CD4-positive, alpha-beta T cell (primary cell): ENCODE results near the gene NUDT17. TPM values are rescaled to one million over a fixed set of nuclear protein-coding genes. Genes with fewer than 3 reads are reported as not detected.

ENCODE experiments used
- ATAC-seq: fragments of 200-7000 bp; cut with Tn5 transposase; one replicate; pipeline ENCODE4 v1.10.0; 2022; ENCODE audit warnings: mild to moderate bottlenecking; ENCODE audit not compliant: poor library complexity
- CTCF ChIA-PET: fragments of 350-600 bp; sonication (Branson Sonifier 250); formaldehyde crosslinking; loops from one replicate; lab custom pipeline; 2021; ENCODE audit warnings: antibody characterized with exemption, inconsistent platforms; lab: Charles Lee
- POLR2A ChIA-PET: fragments of 350-600 bp; sonication (Branson Sonifier 250); formaldehyde crosslinking; loops from one replicate; lab custom pipeline; 2021; ENCODE audit warnings: antibody characterized with exemption, inconsistent platforms; lab: Charles Lee
- DNase-seq, 14 experiments: peaks; one replicate each; pipeline ENCODE4 v3.0.0-alpha.2; 2013 to 2020; ENCODE audit warnings: mixed read lengths in 2 of 14
- H3K27ac ChIP-seq, 2 donors: one replicate each; pipeline versions ENCODE4 v1.5.1 to v1.7.0; 2013; ENCODE audit warnings: low read length in 2 of 2, low read depth in 1 of 2, mild to moderate bottlenecking in 1 of 2
- H3K27me3 ChIP-seq, 2 experiments: 1 replicate in 1 of 2; 2 replicates in 1 of 2; pipeline versions ENCODE4 v1.6.1 to v1.7.0; 2013; ENCODE audit warnings: low read length in 2 of 2, control low read depth in 1 of 2, mild to moderate bottlenecking in 1 of 2, moderate library complexity in 1 of 2; ENCODE audit not compliant: insufficient read depth in 2 of 2, control insufficient read depth in 1 of 2
- H3K36me3 ChIP-seq: one replicate; pipeline ENCODE4 v1.6.1; 2013; ENCODE audit warnings: low read length, control low read depth; ENCODE audit not compliant: insufficient read depth
- H3K4me1 ChIP-seq: one replicate; pipeline ENCODE4 v1.6.1; 2013; ENCODE audit warnings: low read length, control low read depth; ENCODE audit not compliant: insufficient read depth
- H3K4me3 ChIP-seq: one replicate; pipeline ENCODE4 v1.5.1; 2013; ENCODE audit warnings: mild to moderate bottlenecking, low read length, moderate library complexity
- H3K9me3 ChIP-seq, 2 experiments: 1 replicate in 1 of 2; 2 replicates in 1 of 2; pipeline versions ENCODE4 v1.6.1 to v1.7.0; 2013; ENCODE audit warnings: low read length in 2 of 2, mild to moderate bottlenecking in 2 of 2, control low read depth in 1 of 2, moderate library complexity in 1 of 2; ENCODE audit not compliant: control insufficient read depth in 1 of 2, insufficient read depth in 1 of 2
- H3K27ac Mint-ChIP-seq: one replicate; pipeline ENCODE4 v1.8.0; 2020; ENCODE audit warnings: mixed read lengths
- H3K27me3 Mint-ChIP-seq: one replicate; pipeline ENCODE4 v1.8.0; 2021; ENCODE audit warnings: mixed read lengths
- H3K36me3 Mint-ChIP-seq: one replicate; pipeline ENCODE4 v1.8.0; 2021; ENCODE audit warnings: low read depth, mixed read lengths
- H3K4me1 Mint-ChIP-seq: one replicate; pipeline ENCODE4 v1.8.0; 2021; ENCODE audit warnings: low read depth, mixed read lengths
- H3K4me3 Mint-ChIP-seq: one replicate; pipeline ENCODE4 v1.8.0; 2020; ENCODE audit warnings: mild to moderate bottlenecking, mixed read lengths
- H3K9me3 Mint-ChIP-seq: one replicate; pipeline ENCODE4 v1.8.0; 2020; ENCODE audit warnings: mixed read lengths
- intact Hi-C, 2 experiments: fragments of 100-400 bp; cut with DNase I in 1 of 2; cut with micrococcal nuclease in 1 of 2; formaldehyde crosslinking; loops; one replicate each; pipeline versions ENCODE4 v1.15.1 to v1.9.0; 2023 to 2025; cut with DNase I, micrococcal nuclease
- polyA plus RNA-seq, 2 donors: library from polyadenylated mRNA; unstranded; fragments of 120-200 nt; gene quantifications; one replicate each; pipeline ENCODE4 v1.2.1, GENCODE V29; 2013
- total RNA-seq, 174 experiments: library from RNA in 2 of 174; stranded (reverse) in 2 of 174; gene quantifications; one replicate each; pipeline ENCODE4 v1.2.3 and lab custom pipeline; 2021 to 2026
- TF ChIP-seq, protein P1 (sequence below): fragments of 200-600 bp; IDR thresholded peaks from one replicate; pipeline ENCODE4 v1.8.0; 2022; ENCODE audit warnings: antibody characterized with exemption, mild to moderate bottlenecking

Gene NUDT17, protein sequence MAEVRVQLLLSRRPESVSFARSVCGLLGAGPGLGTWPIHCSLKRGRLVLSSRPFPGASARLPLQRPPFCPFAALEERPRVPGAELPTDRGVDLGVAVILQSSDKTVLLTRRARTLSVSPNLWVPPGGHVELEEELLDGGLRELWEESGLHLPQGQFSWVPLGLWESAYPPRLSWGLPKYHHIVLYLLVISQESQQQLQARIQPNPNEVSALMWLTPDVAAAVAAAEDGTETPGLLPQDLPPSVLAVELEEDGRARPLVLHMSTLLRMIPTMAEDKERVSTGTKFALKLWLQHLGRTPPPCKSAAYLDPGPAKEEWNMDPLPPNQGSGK
- total RNA-seq (1 to 10 TPM; 1.6 to 2.8 TPM), total RNA-seq (lab: John Stamatoyannopoulos, UW) (0.65 to 6.8 (median 2.4) reads per million in 172 experiments)
- 4.1 TPM for polyA plus RNA-seq (2013, experiment 1 of 2)
- 4.2 TPM for polyA plus RNA-seq (2013, experiment 2 of 2)

DNA sequence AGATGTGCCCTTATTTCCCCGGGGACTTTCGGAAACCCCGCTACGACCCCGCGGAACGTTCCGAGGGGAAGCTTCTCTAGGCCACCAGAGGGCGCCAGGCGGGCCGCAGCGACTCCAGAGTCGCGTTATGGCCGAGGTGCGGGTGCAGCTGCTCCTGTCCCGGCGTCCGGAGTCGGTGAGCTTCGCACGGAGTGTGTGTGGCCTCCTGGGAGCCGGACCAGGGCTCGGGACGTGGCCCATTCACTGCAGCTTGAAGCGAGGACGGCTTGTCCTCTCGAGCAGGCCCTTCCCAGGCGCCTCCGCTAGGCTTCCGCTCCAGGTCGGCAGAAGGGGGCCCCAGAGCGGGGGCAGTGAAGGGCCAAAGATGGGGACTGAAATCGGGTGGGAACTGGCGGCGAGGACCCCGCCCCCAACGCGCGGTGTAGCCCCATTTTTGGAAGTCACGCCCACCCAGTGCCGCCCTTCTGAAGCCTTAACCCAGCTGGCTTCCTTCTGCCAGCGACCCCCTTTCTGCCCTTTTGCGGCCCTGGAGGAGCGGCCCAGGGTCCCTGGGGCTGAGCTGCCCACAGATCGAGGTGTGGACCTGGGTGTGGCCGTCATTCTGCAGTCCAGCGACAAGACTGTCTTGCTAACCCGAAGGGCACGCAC lies at the start of gene NUDT17:
TSS of gene NUDT17 (plus strand) at position 117 of the 648 bp plus-strand sequence. CDS start at position 128, 11 bp downstream.
- DNase-seq, result peak; percentile 63 to 88 (median 74)
- Histone ChIP-seq H3K27ac (no peak within 1 kb of the TSS), H3K9me3 (no peaks in the 10 kb centered on the region), H3K27me3 (no peaks in the 10 kb centered on the region), H3K4me1 (peaks cover 20% of the 10 kb centered on the region), H3K4me3 (peak within 1 kb of the TSS; percentile 77), H3K36me3 (peaks cover 43% of the 10 kb centered on the region)
- H3K36me3 Mint-ChIP-seq, result peaks cover 45% of the 10 kb centered on the region
- no peaks in the 10 kb centered on the region for H3K27me3 Mint-ChIP-seq
- TF ChIP-seq, protein P1, sequence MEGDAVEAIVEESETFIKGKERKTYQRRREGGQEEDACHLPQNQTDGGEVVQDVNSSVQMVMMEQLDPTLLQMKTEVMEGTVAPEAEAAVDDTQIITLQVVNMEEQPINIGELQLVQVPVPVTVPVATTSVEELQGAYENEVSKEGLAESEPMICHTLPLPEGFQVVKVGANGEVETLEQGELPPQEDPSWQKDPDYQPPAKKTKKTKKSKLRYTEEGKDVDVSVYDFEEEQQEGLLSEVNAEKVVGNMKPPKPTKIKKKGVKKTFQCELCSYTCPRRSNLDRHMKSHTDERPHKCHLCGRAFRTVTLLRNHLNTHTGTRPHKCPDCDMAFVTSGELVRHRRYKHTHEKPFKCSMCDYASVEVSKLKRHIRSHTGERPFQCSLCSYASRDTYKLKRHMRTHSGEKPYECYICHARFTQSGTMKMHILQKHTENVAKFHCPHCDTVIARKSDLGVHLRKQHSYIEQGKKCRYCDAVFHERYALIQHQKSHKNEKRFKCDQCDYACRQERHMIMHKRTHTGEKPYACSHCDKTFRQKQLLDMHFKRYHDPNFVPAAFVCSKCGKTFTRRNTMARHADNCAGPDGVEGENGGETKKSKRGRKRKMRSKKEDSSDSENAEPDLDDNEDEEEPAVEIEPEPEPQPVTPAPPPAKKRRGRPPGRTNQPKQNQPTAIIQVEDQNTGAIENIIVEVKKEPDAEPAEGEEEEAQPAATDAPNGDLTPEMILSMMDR, result peak; percentile 96
- H3K4me1 Mint-ChIP-seq, result peaks cover 11% of the 10 kb centered on the region
- ATAC-seq, result peak; percentile 80
- intact Hi-C loops, result loop anchor here (1.0 to 2.0 kb wide), 6 partner anchors 13 to 168 kb away; partner anchors contain the start of genes ITGA10 (in 1 of the 2) and PIAS3 (in 1 of the 2)
- ChIA-PET POLR2A (interaction anchor here (0.6 to 6.8 kb wide), 28 partner anchors 12 to 201 kb away, joined by 3 to 120 read pairs (median 4); partner anchors contain the start of genes ANKRD34A, ANKRD35, LIX1L and PEX11B), CTCF (interaction anchor here (0.8 to 5.4 kb wide), 37 partner anchors 9 to 194 kb away, joined by 3 to 71 read pairs (median 7); partner anchors contain the start of genes ANKRD34A, ANKRD35, ITGA10 and LIX1L)
- H3K9me3 Mint-ChIP-seq, result no peaks in the 10 kb centered on the region
- H3K4me3 Mint-ChIP-seq, result no peak within 1 kb of the TSS
- peak within 1 kb of the TSS; percentile 40 for H3K27ac Mint-ChIP-seq

DNA sequence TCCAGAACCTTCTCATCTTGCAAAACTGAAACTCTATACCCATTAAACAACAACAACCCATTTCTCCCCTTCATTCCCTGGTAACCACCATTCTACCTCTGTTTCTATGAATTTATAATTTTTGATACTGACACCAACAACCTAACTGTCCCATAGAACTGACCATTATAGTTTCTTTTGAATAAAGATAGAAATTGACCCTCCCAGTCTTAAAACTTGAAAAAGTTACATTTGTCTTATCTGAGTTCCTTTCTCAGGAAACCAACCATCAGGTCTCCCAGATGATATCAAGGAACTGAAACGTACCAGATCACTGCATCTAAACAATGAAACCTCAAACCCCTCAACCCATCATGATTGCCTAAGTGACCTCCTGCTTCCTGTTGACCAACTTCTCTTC lies 48.7 kb upstream of the NUDT17 start:
- TF ChIP-seq, protein P1, result no peak
- Histone ChIP-seq H3K4me3 (no peak overlapping the region), H3K36me3 (no peaks in the 10 kb centered on the region), H3K27ac (no peak overlapping the region), H3K4me1 (no peaks in the 10 kb centered on the region), H3K9me3 (peaks cover 4 to 14% of the 10 kb centered on the region in 2 experiments), H3K27me3 (no peaks in the 10 kb centered on the region)
- intact Hi-C loops, result no loop called here
- Mint-ChIP-seq H3K4me3 (no peak overlapping the region), H3K36me3 (peaks cover 75% of the 10 kb centered on the region), H3K27ac (no peak overlapping the region), H3K27me3 (no peaks in the 10 kb centered on the region), H3K9me3 (peaks cover 7% of the 10 kb centered on the region), H3K4me1 (peaks cover 22% of the 10 kb centered on the region)
- POLR2A ChIA-PET, result no interaction called here
- no peak for ATAC-seq
- CTCF ChIA-PET, result no interaction called here
- DNase-seq, result no peak

DNA sequence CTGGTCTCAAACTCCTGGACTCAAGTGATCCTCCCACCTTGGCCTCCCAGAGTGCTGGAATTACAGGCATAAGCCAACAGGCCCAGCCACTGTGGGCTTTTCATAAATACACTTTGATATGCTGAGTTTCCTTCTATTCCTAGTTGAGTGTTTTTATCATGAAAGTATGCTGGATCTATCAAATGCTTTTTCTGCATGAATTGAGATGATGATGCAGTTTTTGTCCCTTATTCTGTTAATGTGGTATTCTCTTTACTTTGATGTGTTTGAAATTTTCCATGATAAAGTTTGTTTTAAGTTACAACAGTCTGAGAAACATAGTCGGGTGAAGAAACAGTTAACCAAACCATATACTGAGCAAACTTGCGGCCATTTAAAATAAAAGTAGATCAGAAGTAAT lies 45.6 kb upstream of the NUDT17 start:
- ATAC-seq, result no peak
- Histone ChIP-seq H3K4me3 (no peak overlapping the region), H3K27me3 (no peaks in the 10 kb centered on the region), H3K27ac (no peak overlapping the region), H3K9me3 (peaks cover 4 to 14% of the 10 kb centered on the region in 2 experiments), H3K36me3 (no peaks in the 10 kb centered on the region), H3K4me1 (no peaks in the 10 kb centered on the region)
- POLR2A ChIA-PET, result no interaction called here
- no peaks in the 10 kb centered on the region for H3K27me3 Mint-ChIP-seq
- no peak overlapping the region for H3K27ac Mint-ChIP-seq
- no peak overlapping the region for H3K4me3 Mint-ChIP-seq
- H3K4me1 Mint-ChIP-seq, result peaks cover 46% of the 10 kb centered on the region
- H3K9me3 Mint-ChIP-seq, result peaks cover 7% of the 10 kb centered on the region
- H3K36me3 Mint-ChIP-seq, result peaks cover 57% of the 10 kb centered on the region
- intact Hi-C loops, result no loop called here
- CTCF ChIA-PET, result no interaction called here
- TF ChIP-seq, protein P1, result no peak
- no peak for DNase-seq
